Ovary (tissue), 3 donors: ENCODE measurements around the gene SLC38A9.

Source experiments
- CTCF ChIP-seq, 3 donors: fragments of 450-650 bp in 2 of 3; fragments of 200-600 bp in 1 of 3; IDR thresholded peaks; one replicate each; pipeline versions ENCODE4 v1.5.1 to v1.8.0; 2016 to 2022; ENCODE audit warnings: antibody characterized with exemption in 3 of 3, mild to moderate bottlenecking in 1 of 3
- EP300 ChIP-seq: sonication (generic); formaldehyde crosslinking; IDR thresholded peaks from one replicate; pipeline ENCODE4 v1.6.1; 2017; ENCODE audit warnings: antibody characterized with exemption
- donor health status: DM: no; HTN: no; CAD: no.

- TF ChIP-seq CTCF (IDR thresholded peaks at IDR 0.05): no peak
- no peak for TF ChIP-seq EP300
Measured at GRCh38 chr5:55724281-55724680, 12.2 kb upstream of the SLC38A9 start.
